Middle frontal gyrus (tissue), 1 donor: ENCODE data around the gene RIN1.
"Not testable (repeated sequence)": the region's sequence is repeated elsewhere in the genome, so short reads cannot be mapped to it uniquely, and the experiment has no call there.

Experiments used
- DNase-seq: peaks from one replicate; pipeline ENCODE4 v3.0.0-alpha.2; 2015; ENCODE audit warnings: low spot score; ENCODE audit errors: extremely low spot score

Gene RIN1

GRCh38 chr11:66320289-66320688, 15.9 kb downstream of the RIN1 start:
- DNase-seq, result not testable (repeated sequence)

- DNase-seq, result no peak
Observed at GRCh38 chr11:66318600-66318970, 17.6 kb downstream of the RIN1 start.

DNA sequence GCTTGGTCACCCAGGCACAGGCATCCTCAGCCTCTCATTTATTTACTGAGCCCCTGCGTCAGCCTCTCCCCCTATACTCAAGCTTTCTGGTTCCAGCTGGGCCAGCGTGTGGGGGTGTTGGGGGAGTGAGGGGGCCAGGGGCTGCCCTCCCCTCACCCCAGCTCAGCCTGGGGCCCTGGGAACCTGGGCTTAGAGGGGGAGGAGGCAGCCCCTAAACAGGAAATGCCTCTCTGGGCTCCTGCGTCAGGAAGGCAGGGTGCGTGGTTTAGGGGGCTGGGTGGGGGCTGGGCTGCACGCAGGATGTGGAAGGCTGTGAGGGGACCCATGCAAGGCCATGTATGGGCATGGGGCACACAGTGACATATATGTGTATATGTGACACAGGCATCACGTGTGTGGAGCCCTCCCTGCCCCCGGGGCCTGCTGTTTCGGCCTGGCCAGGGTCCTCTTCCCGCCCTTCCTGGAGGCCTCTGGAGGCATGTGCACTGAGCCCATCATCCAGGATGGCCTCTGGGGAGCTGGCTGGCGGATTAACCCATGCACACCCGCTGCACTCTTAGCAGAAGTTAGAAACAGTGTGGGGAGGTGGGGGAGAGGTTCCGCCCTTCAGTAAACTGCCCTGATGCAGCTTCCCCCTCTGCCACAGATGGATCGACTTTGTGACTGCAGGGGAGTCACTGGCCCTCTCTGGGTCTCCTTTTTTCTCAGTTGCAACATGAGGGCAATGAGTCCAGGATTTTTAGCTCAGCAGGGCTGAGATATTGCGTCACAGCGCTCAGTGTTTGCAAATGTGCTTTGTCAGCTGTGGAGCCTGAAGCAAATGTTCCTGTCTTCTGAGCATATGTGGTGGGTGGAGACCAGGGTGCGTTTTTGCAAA, 18.3 kb downstream of the RIN1 start:
- no peak for DNase-seq

DNA sequence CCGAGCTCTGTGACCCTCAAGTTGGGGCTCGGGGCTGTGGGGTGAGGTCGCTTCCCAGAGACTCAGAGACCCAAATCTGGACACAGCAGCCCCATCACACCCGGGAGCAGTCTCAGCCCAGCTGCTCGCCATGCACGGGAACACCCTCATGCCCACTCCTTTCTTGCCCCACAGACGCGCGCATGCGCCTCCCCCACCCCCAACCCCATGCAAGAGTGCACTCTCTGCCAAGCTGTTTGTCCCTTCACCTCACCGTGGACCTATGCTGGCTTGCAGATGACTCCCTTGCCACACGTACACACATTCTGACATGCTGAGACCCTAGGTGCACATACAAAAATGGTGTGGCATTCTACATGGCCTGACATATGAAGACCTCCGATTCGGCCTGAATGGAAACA, 18.9 kb downstream of the RIN1 start:
- no peak for DNase-seq

DNA sequence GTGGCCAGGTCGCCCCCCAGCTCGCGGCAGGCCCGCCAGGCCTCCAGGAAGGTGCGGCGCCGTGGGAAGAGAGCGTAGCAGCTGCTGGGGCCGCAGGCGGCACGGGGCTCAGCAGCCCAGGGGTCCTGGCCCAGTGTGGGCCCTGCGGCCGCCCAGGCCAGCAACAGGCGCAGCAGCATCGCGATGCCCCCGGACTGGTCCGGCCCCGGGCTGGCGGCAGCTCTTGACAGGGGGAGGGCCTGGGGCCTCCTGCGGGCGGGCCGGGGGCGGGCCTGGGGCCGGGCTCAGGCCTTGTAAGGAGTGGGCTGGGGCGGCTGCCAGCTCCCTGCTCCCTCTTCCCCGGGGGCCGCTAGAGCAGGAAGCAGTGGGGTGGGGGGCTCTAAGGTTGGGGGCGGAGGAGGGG, 19.4 kb downstream of the RIN1 start, which contains the start of gene CD248:
TSS of gene CD248 (minus strand) at position 196 of the 403 bp plus-strand sequence. CDS start at position 179, 17 bp downstream.
- DNase-seq, result no peak

- no peak for DNase-seq
Observed at GRCh38 chr11:66315921-66316811, 20.1 kb downstream of the RIN1 start.

GRCh38 chr11:66315498-66315885, 20.7 kb downstream of the RIN1 start:
- DNase-seq, result no peak

GRCh38 chr11:66314561-66315497, 21.4 kb downstream of the RIN1 start:
- no peak for DNase-seq

GRCh38 chr11:66314186-66314501, 22.1 kb downstream of the RIN1 start:
- DNase-seq, result no peak

DNA sequence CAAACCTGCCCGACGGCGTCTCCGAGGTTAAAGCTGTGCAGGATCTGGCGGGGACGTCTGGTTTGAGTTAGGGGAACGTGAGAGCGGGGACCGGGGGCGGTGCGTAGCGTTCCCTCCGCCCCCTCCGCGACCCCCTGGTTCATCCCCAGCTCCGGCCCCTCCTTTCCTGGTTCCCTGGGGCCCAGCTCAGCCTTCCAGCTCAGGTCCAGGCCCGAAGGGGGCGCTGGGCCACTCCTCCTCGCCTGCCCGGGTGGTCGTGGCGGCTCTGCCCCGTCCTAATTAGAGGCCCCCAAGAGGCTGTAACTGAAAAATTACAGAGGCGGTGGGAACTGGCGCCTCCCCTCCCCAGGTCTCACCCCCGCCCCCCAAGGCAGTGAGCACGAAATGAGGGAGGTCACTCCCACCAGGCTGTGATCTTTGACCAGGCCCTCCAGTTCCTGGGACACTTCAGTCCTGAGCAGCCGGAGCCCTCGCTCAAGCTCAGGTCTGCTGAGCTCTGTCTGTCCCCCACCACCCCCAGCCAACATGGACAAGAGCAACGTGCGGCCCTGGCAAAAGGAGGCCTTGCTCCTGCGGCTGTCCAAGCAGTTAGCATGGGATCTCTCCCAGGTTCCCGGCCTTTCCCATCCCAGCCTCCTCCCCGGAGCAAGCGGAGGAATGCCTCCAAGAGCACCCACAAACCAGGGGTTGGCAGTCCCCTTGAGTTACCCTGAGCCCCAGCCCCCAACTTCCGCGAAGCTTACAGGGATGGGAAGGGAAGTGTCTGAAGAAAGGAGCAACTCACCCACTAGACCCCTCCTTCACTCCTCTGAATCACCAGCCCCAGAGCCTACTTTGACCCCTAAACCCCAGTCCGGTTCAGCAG, 22.7 kb downstream of the RIN1 start:
- no peak for DNase-seq

DNA sequence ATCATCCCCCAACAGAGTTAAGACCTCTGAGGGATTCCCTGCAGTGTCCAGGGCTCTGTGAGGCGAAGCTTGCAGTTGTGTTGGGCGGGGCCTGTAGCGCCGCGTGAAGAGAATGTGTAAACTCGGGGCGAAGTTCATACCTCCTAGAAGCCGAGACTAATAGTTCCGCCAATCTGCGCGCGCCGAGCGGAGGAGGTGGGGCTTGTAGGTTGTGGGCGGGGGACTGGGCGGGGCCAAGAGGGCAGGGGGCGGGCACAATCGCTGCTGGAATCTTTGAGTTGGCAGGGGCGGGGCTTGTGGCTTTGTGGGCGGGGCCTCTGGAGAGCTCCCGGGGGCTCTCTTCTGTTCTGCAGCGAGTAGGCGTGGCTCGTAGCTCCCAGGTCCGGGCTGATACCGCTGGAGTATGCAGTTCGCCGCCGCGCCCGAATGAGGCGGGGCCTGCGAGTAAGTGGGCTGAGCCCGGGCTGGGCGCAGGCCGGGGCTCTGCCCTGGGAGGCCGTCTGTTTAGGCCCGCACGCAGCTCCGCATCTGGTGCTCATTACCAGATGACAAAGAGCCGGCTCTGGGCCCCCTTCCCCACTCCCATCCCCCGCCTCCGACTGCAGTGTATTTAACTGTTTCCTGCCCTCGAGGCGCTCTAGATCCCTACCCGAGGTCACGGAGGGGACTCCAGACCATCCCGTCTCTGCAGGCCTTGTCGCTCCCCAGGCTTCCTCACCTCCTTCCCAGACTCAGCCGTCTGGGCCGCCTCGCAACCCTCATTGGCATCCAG, 23.5 kb downstream of the RIN1 start:
- DNase-seq, result peak; percentile 85

GRCh38 chr11:66311965-66312548, 24.2 kb downstream of the RIN1 start:
- peak; percentile 38 for DNase-seq

GRCh38 chr11:66311470-66311964, 24.7 kb downstream of the RIN1 start:
- DNase-seq, result no peak

DNA sequence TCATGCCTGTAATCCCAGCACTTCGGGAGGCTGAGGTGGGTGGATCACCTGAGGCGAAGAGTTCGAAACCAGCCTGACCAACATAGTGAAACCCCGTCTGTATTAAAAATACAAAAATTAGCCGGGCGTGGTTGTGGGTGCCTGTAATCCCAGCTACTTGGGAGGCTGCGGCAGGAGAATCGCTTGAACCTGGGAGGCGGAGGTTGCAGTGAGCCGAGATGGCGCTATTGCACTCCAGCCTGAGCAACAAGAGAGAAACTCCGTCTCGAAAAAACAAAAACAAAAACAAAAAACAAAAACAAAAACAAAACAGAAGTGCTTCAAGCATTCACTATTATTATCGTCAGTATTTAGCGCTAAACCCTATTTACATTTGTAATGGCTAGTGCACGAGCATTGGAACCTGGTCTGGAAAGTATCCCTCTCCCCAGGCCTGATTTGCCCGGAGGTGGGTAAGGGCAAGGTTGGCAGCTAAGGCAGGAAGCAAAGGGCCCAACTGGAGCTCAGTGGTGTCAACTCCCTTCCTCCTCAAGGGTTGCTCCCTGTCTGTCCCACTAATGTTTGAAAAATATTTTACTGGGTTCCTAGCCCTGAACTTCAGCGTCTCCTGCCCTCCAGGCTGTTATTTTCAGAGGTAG, 25.3 kb downstream of the RIN1 start:
- DNase-seq, result not testable (repeated sequence)

- DNase-seq, result no peak
Observed at GRCh38 chr11:66310324-66310723, 25.9 kb downstream of the RIN1 start.

DNA sequence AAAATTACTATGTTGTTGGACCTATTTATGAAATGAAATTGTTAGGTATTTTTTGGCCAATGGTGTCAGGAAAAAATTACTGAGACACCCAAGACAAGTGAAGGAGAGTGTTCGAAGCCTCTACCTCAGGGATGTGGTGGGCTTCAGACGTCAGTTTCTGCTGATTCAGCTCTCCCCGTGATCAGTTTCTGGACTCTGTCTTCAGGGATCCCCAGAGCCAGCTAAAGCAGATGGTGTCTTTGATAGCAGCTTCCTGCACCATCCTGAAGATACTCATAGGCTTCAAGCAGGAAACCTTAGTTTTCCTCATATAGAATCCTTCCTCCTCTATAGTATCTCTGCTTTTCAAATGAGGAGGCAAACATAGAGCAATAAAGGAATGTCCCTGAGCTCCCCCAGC, 26.8 kb downstream of the RIN1 start:
- DNase-seq, result no peak

- no peak for DNase-seq
Observed at GRCh38 chr11:66302656-66303055, 33.6 kb downstream of the RIN1 start.

- DNase-seq, result no peak
Observed at GRCh38 chr11:66299186-66299585, 37.0 kb downstream of the RIN1 start.
